Glutamatergic neuron (in vitro differentiated cells): ENCODE data around the gene TP63. TPM values are rescaled to one million over a fixed set of nuclear protein-coding genes. Genes with fewer than 3 reads are reported as not detected.

Experiments used
- DNase-seq: peaks from one replicate; pipeline ENCODE4 v3.0.0; 2022
- H3K27ac Mint-ChIP-seq: one replicate; pipeline ENCODE4 v1.8.0; 2020; ENCODE audit warnings: mild to moderate bottlenecking, mixed read lengths, inconsistent platforms; ENCODE audit not compliant: unreplicated experiment
- H3K27me3 Mint-ChIP-seq: one replicate; pipeline ENCODE4 v1.8.0; 2020; ENCODE audit warnings: mild to moderate bottlenecking, moderate library complexity, mixed read lengths, inconsistent platforms; ENCODE audit not compliant: unreplicated experiment
- H3K36me3 Mint-ChIP-seq: one replicate; pipeline ENCODE4 v1.8.0; 2020; ENCODE audit warnings: mild to moderate bottlenecking, mixed read lengths, inconsistent platforms; ENCODE audit not compliant: unreplicated experiment
- H3K4me1 Mint-ChIP-seq: one replicate; pipeline ENCODE4 v1.8.0; 2020; ENCODE audit warnings: mild to moderate bottlenecking, low read depth, mixed read lengths, inconsistent platforms; ENCODE audit not compliant: unreplicated experiment
- H3K4me3 Mint-ChIP-seq: one replicate; pipeline ENCODE4 v1.8.0; 2020; ENCODE audit warnings: mild to moderate bottlenecking, mixed read lengths, inconsistent platforms; ENCODE audit not compliant: unreplicated experiment
- H3K9me3 Mint-ChIP-seq: one replicate; pipeline ENCODE4 v1.8.0; 2020; ENCODE audit warnings: mild to moderate bottlenecking, moderate library complexity, mixed read lengths, inconsistent platforms; ENCODE audit not compliant: unreplicated experiment
- total RNA-seq: library from RNA; stranded (reverse); fragmentation: NEBNext Ultra II Directional; extraction: Animal tissue kit (Norgen Biotek cat#: 25700); gene quantifications from one replicate; pipeline ENCODE4 v1.2.1, GENCODE V29; 2021; ENCODE audit not compliant: unreplicated experiment
- TF ChIP-seq, protein P1 (sequence below): fragments of 200-600 bp; sonication (generic); IDR thresholded peaks from one replicate; pipeline ENCODE4 v1.5.0; 2021; ENCODE audit not compliant: partially characterized antibody, unreplicated experiment

The TP63 gene
- total RNA-seq, 1 donor from 2014 or later, result not detected

DNA sequence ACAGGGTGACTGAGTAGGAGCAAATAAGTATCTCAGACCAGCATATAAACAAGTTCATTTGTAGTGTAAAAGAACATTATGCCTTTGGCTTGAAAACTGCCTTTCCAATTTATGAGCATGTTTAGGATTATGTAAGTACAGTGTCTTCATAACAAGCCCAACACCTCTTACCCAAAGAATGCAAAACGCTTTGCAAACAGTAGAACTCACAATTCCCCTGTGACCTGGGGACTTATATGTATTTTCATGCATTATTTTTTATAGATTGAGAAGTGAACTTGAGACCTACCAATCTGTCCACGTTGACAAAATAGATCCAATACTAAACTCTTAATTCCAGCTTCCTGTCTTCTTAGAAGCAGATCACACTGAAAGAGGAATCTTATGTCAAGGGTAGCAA is 202.1 kb downstream of the TP63 start:
- H3K9me3 Mint-ChIP-seq, result peaks cover 2% of the 10 kb centered on the region
- TF ChIP-seq, protein P1, sequence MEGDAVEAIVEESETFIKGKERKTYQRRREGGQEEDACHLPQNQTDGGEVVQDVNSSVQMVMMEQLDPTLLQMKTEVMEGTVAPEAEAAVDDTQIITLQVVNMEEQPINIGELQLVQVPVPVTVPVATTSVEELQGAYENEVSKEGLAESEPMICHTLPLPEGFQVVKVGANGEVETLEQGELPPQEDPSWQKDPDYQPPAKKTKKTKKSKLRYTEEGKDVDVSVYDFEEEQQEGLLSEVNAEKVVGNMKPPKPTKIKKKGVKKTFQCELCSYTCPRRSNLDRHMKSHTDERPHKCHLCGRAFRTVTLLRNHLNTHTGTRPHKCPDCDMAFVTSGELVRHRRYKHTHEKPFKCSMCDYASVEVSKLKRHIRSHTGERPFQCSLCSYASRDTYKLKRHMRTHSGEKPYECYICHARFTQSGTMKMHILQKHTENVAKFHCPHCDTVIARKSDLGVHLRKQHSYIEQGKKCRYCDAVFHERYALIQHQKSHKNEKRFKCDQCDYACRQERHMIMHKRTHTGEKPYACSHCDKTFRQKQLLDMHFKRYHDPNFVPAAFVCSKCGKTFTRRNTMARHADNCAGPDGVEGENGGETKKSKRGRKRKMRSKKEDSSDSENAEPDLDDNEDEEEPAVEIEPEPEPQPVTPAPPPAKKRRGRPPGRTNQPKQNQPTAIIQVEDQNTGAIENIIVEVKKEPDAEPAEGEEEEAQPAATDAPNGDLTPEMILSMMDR, result no peak
- no peak overlapping the region for H3K4me3 Mint-ChIP-seq
- H3K36me3 Mint-ChIP-seq, result no peaks in the 10 kb centered on the region
- no peak for DNase-seq
- no peak overlapping the region for H3K27ac Mint-ChIP-seq
- H3K27me3 Mint-ChIP-seq, result no peaks in the 10 kb centered on the region
- H3K4me1 Mint-ChIP-seq, result no peaks in the 10 kb centered on the region

DNA sequence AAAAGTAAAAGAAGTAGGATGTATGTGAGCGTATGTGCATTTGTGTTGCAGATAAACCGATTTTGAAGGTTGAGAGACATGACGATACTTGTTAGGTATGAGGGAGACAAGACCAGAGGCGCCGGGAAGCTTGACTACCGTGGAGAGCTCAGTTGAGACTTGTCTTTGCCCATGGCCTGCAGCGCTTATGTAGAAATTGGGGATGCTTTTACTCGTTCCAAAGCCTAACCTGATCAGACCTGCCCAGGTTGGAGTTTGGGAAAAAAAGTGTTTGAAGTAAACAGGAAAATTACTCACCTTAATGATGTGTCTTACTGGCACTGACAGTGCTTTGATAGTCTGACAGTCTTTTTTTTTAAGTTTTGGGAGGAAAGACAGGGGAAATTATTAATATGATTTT is 202.8 kb downstream of the TP63 start:
- DNase-seq, result no peak
- Mint-ChIP-seq H3K27me3 (no peaks in the 10 kb centered on the region), H3K4me1 (no peaks in the 10 kb centered on the region), H3K9me3 (peaks cover 2% of the 10 kb centered on the region), H3K27ac (no peak overlapping the region), H3K36me3 (no peaks in the 10 kb centered on the region), H3K4me3 (no peak overlapping the region)
- TF ChIP-seq, protein P1, result no peak

DNA sequence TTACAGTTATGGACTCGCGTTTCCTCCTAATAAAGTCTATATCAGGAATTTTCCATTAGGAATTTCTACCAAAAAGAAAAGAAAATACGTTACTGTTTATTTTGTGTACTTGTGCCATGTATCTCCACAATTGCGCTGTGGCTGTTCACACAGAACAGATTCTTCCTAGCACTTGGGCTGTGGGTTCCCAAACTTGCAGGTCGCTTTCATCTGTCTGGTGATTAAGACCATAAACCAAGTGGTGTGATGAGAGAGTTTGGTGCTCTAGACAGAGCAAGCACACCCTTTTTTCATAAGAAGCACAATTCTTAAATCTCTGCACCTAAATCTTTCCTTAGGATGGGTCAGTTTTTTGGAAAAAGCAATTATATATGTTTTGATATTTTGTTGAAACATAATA is 203.3 kb downstream of the TP63 start:
- Mint-ChIP-seq H3K27me3 (no peaks in the 10 kb centered on the region), H3K27ac (no peak overlapping the region)

DNA sequence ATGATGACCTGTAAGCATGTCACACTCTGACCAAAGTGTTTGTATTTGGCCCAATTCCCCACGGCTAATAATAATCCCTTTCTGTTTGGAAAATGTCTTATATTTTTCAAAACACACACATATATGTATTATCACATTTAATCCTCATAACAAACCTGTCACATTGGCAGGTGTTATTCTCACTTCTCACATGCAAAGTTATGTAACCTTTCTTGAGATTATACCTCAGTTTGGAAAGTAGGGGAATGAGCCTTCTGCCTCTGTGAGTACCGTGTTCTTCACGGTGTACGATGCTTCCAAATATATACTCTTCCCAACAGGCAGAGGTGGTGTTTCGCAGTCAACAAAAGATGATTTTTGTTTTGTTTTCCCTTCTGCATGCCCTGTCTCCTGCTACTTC is 205.6 kb downstream of the TP63 start:
- H3K27me3 Mint-ChIP-seq, result no peaks in the 10 kb centered on the region
- TF ChIP-seq, protein P1, result no peak
- no peak overlapping the region for H3K27ac Mint-ChIP-seq
- H3K4me3 Mint-ChIP-seq, result no peak overlapping the region
- H3K4me1 Mint-ChIP-seq, result no peaks in the 10 kb centered on the region
- DNase-seq, result no peak
- no peaks in the 10 kb centered on the region for H3K36me3 Mint-ChIP-seq
- H3K9me3 Mint-ChIP-seq, result peaks cover 2% of the 10 kb centered on the region

More for the DNA sequence above, 203.3 kb downstream of the TP63 start:
- Mint-ChIP-seq H3K36me3 (no peaks in the 10 kb centered on the region), H3K4me3 (no peak overlapping the region), H3K9me3 (peaks cover 2% of the 10 kb centered on the region), H3K4me1 (no peaks in the 10 kb centered on the region)
- TF ChIP-seq, protein P1, result no peak
- DNase-seq, result no peak

DNA sequence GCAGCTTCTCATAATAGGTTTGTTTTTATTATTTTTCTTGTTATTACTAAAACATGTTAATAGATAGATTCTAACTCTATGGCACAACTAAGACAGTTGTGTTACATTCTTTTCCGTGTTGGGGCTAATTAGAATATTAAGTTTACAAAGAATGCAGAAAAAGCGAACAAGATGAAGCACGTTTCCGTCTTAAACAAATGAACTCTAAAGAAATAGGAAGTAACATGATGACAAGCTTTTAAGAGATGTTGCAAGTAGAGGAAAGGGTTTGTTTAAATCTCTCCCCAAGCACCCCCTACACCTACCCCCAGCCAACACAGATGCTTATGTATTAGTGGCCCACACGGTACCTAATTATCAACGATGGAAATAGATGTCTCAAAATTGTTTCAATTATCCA is 207.1 kb downstream of the TP63 start:
- H3K9me3 Mint-ChIP-seq, result peaks cover 2% of the 10 kb centered on the region
- no peaks in the 10 kb centered on the region for H3K27me3 Mint-ChIP-seq
- no peaks in the 10 kb centered on the region for H3K4me1 Mint-ChIP-seq
- no peaks in the 10 kb centered on the region for H3K36me3 Mint-ChIP-seq
- TF ChIP-seq, protein P1, result no peak
- no peak for DNase-seq
- no peak overlapping the region for H3K4me3 Mint-ChIP-seq
- H3K27ac Mint-ChIP-seq, result no peak overlapping the region
